Fibroblast of the aortic adventitia (primary cell): ENCODE measurements around the gene CTNNA2. TPM values are rescaled to one million over a fixed set of nuclear protein-coding genes. Genes with fewer than 3 reads are reported as not detected.
A peak's percentile ranks its signal among the peaks of the same experiment; 100 is the strongest.

Source experiments
- DNase-seq: peaks from one replicate; pipeline ENCODE4 v3.0.0-alpha.2; 2010; ENCODE audit warnings: low read depth
- H3K4me3 ChIP-seq: 2 replicates; pipeline ENCODE4 v1.5.1; 2011; ENCODE audit warnings: low read depth, mild to moderate bottlenecking, control low read depth, low read length, moderate library complexity
- total RNA-seq: library from RNA; depleted of rRNA; stranded (reverse); fragments of >200 nt; gene quantifications from 2 replicates; pipeline ENCODE4 v1.2.3, GENCODE V29; 2012; ENCODE audit warnings: low replicate concordance
- TF ChIP-seq, protein P1 (sequence below): IDR thresholded peaks from 2 replicates; pipeline ENCODE4 v1.5.1; 2011; ENCODE audit warnings: mild to moderate bottlenecking, low read length, control low read depth, inconsistent platforms; ENCODE audit not compliant: insufficient read depth

CTNNA2 gene
- total RNA-seq, 1 donor, result 0.36 TPM

DNA sequence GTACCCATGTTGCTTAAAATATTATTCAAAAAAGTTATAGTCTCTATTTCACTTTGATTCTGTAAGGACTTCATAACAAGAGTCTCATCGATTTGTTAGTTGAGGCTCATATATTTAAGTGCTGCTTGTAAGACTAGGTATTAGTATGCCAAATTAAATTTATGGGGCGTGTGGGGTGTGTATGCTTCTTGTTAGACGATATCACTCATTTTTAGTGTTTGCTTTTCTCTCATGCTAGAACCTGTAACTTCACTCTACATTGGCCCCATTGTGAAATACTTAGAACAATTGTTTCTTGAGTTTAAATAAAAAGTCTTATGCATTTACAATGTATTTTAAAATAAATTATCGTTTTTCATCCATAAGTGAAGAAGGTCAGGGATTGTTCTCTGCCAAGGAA is 63.6 kb downstream of the CTNNA2 start:
- H3K4me3 ChIP-seq, result no peak overlapping the region
- TF ChIP-seq, protein P1, sequence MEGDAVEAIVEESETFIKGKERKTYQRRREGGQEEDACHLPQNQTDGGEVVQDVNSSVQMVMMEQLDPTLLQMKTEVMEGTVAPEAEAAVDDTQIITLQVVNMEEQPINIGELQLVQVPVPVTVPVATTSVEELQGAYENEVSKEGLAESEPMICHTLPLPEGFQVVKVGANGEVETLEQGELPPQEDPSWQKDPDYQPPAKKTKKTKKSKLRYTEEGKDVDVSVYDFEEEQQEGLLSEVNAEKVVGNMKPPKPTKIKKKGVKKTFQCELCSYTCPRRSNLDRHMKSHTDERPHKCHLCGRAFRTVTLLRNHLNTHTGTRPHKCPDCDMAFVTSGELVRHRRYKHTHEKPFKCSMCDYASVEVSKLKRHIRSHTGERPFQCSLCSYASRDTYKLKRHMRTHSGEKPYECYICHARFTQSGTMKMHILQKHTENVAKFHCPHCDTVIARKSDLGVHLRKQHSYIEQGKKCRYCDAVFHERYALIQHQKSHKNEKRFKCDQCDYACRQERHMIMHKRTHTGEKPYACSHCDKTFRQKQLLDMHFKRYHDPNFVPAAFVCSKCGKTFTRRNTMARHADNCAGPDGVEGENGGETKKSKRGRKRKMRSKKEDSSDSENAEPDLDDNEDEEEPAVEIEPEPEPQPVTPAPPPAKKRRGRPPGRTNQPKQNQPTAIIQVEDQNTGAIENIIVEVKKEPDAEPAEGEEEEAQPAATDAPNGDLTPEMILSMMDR, result no peak
- no peak for DNase-seq

DNA sequence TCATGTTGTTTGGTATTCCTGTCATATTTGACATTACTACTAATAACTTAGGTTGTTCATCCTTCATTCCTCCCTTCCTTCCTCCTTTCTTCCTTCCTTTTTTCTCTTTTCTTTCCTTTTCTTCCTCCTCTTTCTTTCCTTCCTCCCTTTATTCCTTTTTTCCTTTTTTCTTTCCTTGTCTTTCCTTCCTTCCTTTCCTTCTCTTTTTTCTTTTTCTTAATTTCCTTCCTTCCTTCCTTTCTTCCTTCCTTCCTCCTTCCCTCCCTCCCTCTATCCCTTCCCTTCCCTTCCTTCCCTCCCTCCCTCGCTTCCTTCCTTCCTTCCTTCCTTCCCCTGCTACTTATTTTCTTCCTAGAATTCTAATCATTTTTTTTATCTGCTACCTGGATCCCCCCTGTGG is 66.1 kb downstream of the CTNNA2 start:
- DNase-seq, result no peak
- TF ChIP-seq, protein P1, result no peak
- no peak overlapping the region for H3K4me3 ChIP-seq

DNA sequence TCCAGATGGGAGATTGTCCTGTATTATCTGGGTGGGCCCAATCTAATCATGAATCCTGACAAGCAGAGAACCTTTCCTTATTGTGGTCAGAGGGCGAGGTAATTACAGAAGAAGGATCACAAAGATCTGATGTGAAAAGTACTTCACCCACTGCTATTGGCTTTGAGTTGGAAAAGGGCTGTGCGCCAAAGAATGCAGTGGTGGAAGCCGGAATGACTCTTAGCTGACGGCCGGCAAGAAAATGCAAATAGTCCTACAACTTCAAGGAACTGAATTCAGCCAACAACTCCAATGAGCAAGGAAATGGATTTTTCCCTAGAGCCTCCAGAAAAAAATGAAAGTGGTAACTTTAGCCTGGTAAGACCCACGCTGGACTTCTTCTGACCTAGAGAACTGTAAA is 67.3 kb downstream of the CTNNA2 start:
- TF ChIP-seq, protein P1, result no peak
- H3K4me3 ChIP-seq, result no peak overlapping the region
- DNase-seq, result no peak

DNA sequence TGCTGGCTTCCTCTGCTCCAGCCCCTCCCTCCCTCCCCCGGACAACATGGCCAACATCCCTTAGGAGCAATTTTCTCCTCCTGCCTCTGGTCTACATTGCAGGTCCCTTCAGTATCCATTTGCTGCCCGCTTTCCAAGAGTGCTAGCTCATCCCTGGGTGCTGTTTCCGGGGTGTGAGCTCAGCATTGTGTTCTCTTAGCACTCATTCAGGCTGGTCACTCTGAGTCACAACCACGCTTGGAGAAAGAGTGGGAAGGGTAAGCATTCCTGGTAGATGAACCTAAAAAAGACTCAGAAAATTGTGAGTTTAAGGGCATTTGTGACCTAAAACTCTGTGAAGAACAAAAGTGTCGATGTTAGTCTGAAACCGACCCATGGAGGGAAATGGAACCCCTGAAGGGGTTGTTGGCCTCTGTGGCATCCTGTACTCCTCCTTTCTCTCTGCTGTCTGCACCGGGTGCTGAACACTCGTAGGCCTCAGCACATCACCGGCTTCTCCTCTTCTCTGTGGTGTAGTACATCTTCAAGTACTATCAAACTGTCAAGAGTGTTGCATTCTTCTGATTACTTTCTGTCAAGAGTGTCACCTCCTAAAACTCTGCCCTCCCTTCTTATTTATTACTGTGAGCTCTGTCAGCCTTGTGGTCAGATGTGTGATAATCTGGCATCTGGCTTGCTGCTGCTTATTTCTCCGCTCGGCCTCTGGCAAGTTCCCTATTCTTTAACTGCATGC is 73.0 kb downstream of the CTNNA2 start:
- TF ChIP-seq, protein P1, result no peak
- H3K4me3 ChIP-seq, result no peak overlapping the region
- peak; percentile 16 for DNase-seq

DNA sequence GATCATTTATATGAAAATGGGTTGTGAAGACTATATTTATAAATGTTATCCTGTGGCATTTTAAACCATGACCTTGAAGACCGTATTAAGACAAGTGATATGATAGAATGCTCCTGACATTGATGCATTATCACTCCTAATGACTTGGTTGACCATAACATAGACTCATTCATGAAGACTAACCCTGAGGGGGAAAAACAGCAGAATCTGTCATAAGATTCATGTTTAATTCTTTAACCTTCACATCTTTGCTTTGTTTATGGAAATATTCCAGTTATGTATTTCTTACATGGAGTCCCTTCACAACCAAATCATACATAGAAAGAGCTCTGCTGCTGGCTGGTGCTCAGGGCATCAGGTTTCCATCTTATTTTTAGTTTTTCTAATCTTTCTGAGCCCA is 78.4 kb downstream of the CTNNA2 start:
- TF ChIP-seq, protein P1, result no peak
- no peak for DNase-seq
- no peak overlapping the region for H3K4me3 ChIP-seq

DNA sequence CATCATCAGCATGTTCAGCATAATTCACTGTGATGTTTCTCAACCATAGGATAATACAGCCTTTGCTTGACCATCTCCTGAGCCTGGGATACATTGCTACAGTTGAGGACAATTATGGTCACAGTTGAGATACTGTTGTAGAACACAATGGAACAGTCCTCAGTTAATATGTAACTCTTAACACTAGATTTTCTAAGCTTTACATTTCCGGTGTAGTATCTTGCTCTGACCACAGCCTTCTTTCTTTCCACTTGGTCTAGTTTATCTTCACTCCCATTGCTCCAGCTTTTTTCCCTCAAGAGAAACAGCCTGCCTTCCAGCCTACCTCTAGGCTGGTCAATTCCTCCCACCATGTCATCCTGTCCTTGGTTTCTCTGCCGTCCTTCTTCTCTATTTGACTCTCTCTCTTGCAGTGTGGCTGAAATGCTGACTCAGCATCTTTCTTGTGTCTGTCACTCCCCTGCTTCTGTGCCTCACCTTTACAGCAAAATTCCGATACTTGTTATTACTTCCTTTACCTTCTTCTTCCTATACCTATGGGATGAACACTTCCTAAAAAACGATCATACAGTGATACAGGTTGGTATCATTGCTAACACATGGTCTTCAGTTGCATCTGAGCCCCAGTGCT is 80.5 kb downstream of the CTNNA2 start:
- TF ChIP-seq, protein P1, result no peak
- H3K4me3 ChIP-seq, result no peak overlapping the region
- DNase-seq, result no peak
